Chondrocyte (in vitro differentiated cells): ENCODE results near the gene GRIN3B. TPM values are rescaled to one million over a fixed set of nuclear protein-coding genes. Genes with fewer than 3 reads are reported as not detected.

ENCODE experiments used
- DNase-seq: peaks from one replicate; pipeline ENCODE4 v3.0.0; 2021; ENCODE audit warnings: mixed read lengths, low spot score
- H3K27ac Mint-ChIP-seq: one replicate; pipeline ENCODE4 v1.8.0; 2021; ENCODE audit warnings: mild to moderate bottlenecking, moderate library complexity, mixed read lengths; ENCODE audit not compliant: unreplicated experiment
- H3K27me3 Mint-ChIP-seq: 2 replicates; pipeline ENCODE4 v1.8.0; 2021; ENCODE audit warnings: low read depth, mixed read lengths
- H3K36me3 Mint-ChIP-seq: 2 replicates; pipeline ENCODE4 v1.8.0; 2021; ENCODE audit warnings: low read depth, mixed read lengths
- H3K4me1 Mint-ChIP-seq: 2 replicates; pipeline ENCODE4 v1.8.0; 2021; ENCODE audit warnings: low read depth, mild to moderate bottlenecking, mixed read lengths
- H3K4me3 Mint-ChIP-seq: one replicate; pipeline ENCODE4 v1.8.0; 2021; ENCODE audit warnings: mild to moderate bottlenecking, moderate library complexity, mixed read lengths; ENCODE audit not compliant: unreplicated experiment
- H3K9me3 Mint-ChIP-seq: 2 replicates; pipeline ENCODE4 v1.8.0; 2021; ENCODE audit warnings: low read depth, mixed read lengths
- CTCF ChIP-seq: fragments of 200-600 bp; sonication (generic); IDR thresholded peaks from 2 replicates; pipeline ENCODE4 v1.5.0; 2021; ENCODE audit warnings: antibody characterized with exemption, mild to moderate bottlenecking, moderate library complexity
- total RNA-seq: library from RNA; stranded (reverse); gene quantifications from 3 replicates; pipeline ENCODE4 v1.2.1, GENCODE V29; 2021

Gene GRIN3B
- total RNA-seq, 1 donor from 2014 or later, result 0.67 TPM

GRCh38 chr19:979318-979741, 20.9 kb upstream of the GRIN3B start:
- no peak overlapping the region for H3K27ac Mint-ChIP-seq
- TF ChIP-seq CTCF, result no peak
- no peaks in the 10 kb centered on the region for H3K36me3 Mint-ChIP-seq
- H3K9me3 Mint-ChIP-seq, result no peaks in the 10 kb centered on the region
- H3K4me3 Mint-ChIP-seq, result no peak overlapping the region
- no peak for DNase-seq
- no peaks in the 10 kb centered on the region for H3K27me3 Mint-ChIP-seq
- peaks cover 2% of the 10 kb centered on the region for H3K4me1 Mint-ChIP-seq

- peaks cover 9% of the 10 kb centered on the region for H3K4me1 Mint-ChIP-seq
- H3K4me3 Mint-ChIP-seq, result no peak overlapping the region
- H3K27ac Mint-ChIP-seq, result no peak overlapping the region
- no peaks in the 10 kb centered on the region for H3K27me3 Mint-ChIP-seq
- no peak for TF ChIP-seq CTCF
- DNase-seq, result no peak
- H3K36me3 Mint-ChIP-seq, result no peaks in the 10 kb centered on the region
- no peaks in the 10 kb centered on the region for H3K9me3 Mint-ChIP-seq
Measured at GRCh38 chr19:980133-980998, 19.9 kb upstream of the GRIN3B start.

- Mint-ChIP-seq H3K4me3 (peak overlapping the region; percentile 25), H3K9me3 (no peaks in the 10 kb centered on the region), H3K27me3 (no peaks in the 10 kb centered on the region), H3K4me1 (peaks cover 12% of the 10 kb centered on the region), H3K36me3 (peaks cover 4% of the 10 kb centered on the region), H3K27ac (no peak overlapping the region)
- peak; percentile 95 for TF ChIP-seq CTCF
- DNase-seq, result no peak
Measured at GRCh38 chr19:982567-983170, 17.6 kb upstream of the GRIN3B start.

- DNase-seq, result peak; percentile 98
- H3K9me3 Mint-ChIP-seq, result no peaks in the 10 kb centered on the region
- H3K27me3 Mint-ChIP-seq, result no peaks in the 10 kb centered on the region
- TF ChIP-seq CTCF, result peak; percentile 22
- H3K36me3 Mint-ChIP-seq, result peaks cover 5% of the 10 kb centered on the region
- H3K4me1 Mint-ChIP-seq, result peaks cover 12% of the 10 kb centered on the region
- peak within 1 kb of the TSS; percentile 94 for H3K27ac Mint-ChIP-seq
- H3K4me3 Mint-ChIP-seq, result peak within 1 kb of the TSS; percentile 94
Measured at GRCh38 chr19:984165-984967, 15.9 kb upstream of the GRIN3B start, which contains the start of gene WDR18. TSS of gene WDR18 (plus strand) at chr19:984345. CDS start at chr19:984354, 9 bp downstream.

- Mint-ChIP-seq H3K36me3 (peaks cover 5% of the 10 kb centered on the region), H3K27me3 (no peaks in the 10 kb centered on the region), H3K9me3 (no peaks in the 10 kb centered on the region), H3K4me3 (no peak overlapping the region), H3K4me1 (peaks cover 12% of the 10 kb centered on the region), H3K27ac (no peak overlapping the region)
- TF ChIP-seq CTCF, result no peak
- no peak for DNase-seq
Measured at GRCh38 chr19:986083-986482, 14.1 kb upstream of the GRIN3B start.
